CD4-positive, CD25-positive, alpha-beta regulatory T cell (primary cell): ENCODE measurements around the gene MEIOB. TPM values are rescaled to one million over a fixed set of nuclear protein-coding genes. Genes with fewer than 3 reads are reported as not detected.

ENCODE experiments used
- ATAC-seq, 2 donors: fragments of 150-1000 bp; cut with Tn5 transposase; one replicate each; pipeline ENCODE4 v1.10.0; 2021; ENCODE audit warnings: low read depth in 2 of 2, moderate number of reproducible peaks in 2 of 2, moderate library complexity in 1 of 2
- DNase-seq, 3 donors: peaks; one replicate each; pipeline versions ENCODE4 v3.0.0 to v3.0.0-alpha.2; 2012 to 2022; ENCODE audit warnings: mixed read lengths in 1 of 3
- H3K27ac ChIP-seq: one replicate; pipeline ENCODE4 v1.7.0; 2013; ENCODE audit warnings: mild to moderate bottlenecking, low read length; ENCODE audit not compliant: insufficient read depth, poor library complexity, severe bottlenecking
- H3K27me3 ChIP-seq: one replicate; pipeline ENCODE4 v1.7.0; 2013; ENCODE audit warnings: low read length; ENCODE audit not compliant: control insufficient read depth, insufficient read depth
- H3K36me3 ChIP-seq: one replicate; pipeline ENCODE4 v1.7.0; 2013; ENCODE audit warnings: mild to moderate bottlenecking, low read length, moderate library complexity; ENCODE audit not compliant: control insufficient read depth, insufficient read depth
- H3K4me1 ChIP-seq: 2 replicates; pipeline ENCODE4 v1.7.0; 2013; ENCODE audit warnings: mild to moderate bottlenecking, low read length; ENCODE audit not compliant: insufficient read depth, control insufficient read depth, poor library complexity, severe bottlenecking
- H3K4me3 ChIP-seq: one replicate; pipeline ENCODE4 v1.7.0; 2013; ENCODE audit warnings: low read depth, mild to moderate bottlenecking, low read length, moderate library complexity
- H3K9me3 ChIP-seq, 2 experiments: 1 replicate in 1 of 2; 2 replicates in 1 of 2; pipeline ENCODE4 v1.7.0; 2013; ENCODE audit warnings: low read length in 2 of 2, mild to moderate bottlenecking in 1 of 2, moderate library complexity in 1 of 2; ENCODE audit not compliant: control insufficient read depth in 2 of 2
- H3K27ac Mint-ChIP-seq, 3 donors: one replicate each; pipeline ENCODE4 v1.8.0; 2020 to 2022; ENCODE audit warnings: mild to moderate bottlenecking in 3 of 3, mixed read lengths in 3 of 3, moderate library complexity in 2 of 3
- H3K27me3 Mint-ChIP-seq: one replicate; pipeline ENCODE4 v1.8.0; 2022; ENCODE audit warnings: mild to moderate bottlenecking, mixed read lengths
- H3K36me3 Mint-ChIP-seq: one replicate; pipeline ENCODE4 v1.8.0; 2020; ENCODE audit warnings: mixed read lengths
- H3K4me1 Mint-ChIP-seq, 4 donors: one replicate each; pipeline ENCODE4 v1.8.0; 2020 to 2022; ENCODE audit warnings: mixed read lengths in 4 of 4, mild to moderate bottlenecking in 1 of 4
- H3K4me3 Mint-ChIP-seq, 4 donors: one replicate each; pipeline ENCODE4 v1.8.0; 2020 to 2022; ENCODE audit warnings: mild to moderate bottlenecking in 4 of 4, mixed read lengths in 4 of 4, moderate library complexity in 3 of 4
- H3K9me3 Mint-ChIP-seq, 7 donors: one replicate each; pipeline ENCODE4 v1.8.0; 2020 to 2022; ENCODE audit warnings: mixed read lengths in 7 of 7, mild to moderate bottlenecking in 3 of 7, moderate library complexity in 2 of 7
- polyA plus RNA-seq, 4 donors: library from polyadenylated mRNA; unstranded; fragments of 300-500 nt; fragmentation: Illumina TruSeq; gene quantifications; one replicate each; pipeline ENCODE4 v1.2.3, GENCODE V29; 2021
- total RNA-seq: library from RNA; stranded (reverse); gene quantifications from one replicate; pipeline ENCODE4 v1.2.3, GENCODE V29; 2022

The MEIOB gene
- total and polyA plus RNA-seq, 5 donors from 2014 or later, result not detected

GRCh38 chr16:1818204-1818872 lies 53.6 kb downstream of the MEIOB start:
- no peak overlapping the region for H3K27ac ChIP-seq
- peaks cover 44% of the 10 kb centered on the region for H3K36me3 ChIP-seq
- no peak overlapping the region for H3K4me3 ChIP-seq
- H3K9me3 ChIP-seq, result no peaks in the 10 kb centered on the region
- Mint-ChIP-seq H3K4me3 (no peak overlapping the region), H3K27me3 (no peaks in the 10 kb centered on the region), H3K36me3 (peaks cover 15% of the 10 kb centered on the region), H3K4me1 (peaks cover 0 to 6% (median 2%) of the 10 kb centered on the region in 4 donors), H3K9me3 (no peaks in the 10 kb centered on the region), H3K27ac (no peak overlapping the region)
- ATAC-seq (no peak), DNase-seq (no peak)
- peaks cover 3% of the 10 kb centered on the region for H3K4me1 ChIP-seq
- H3K27me3 ChIP-seq, result no peaks in the 10 kb centered on the region

GRCh38 chr16:1817716-1818115 lies 54.2 kb downstream of the MEIOB start:
- ATAC-seq, result no peak
- H3K27ac Mint-ChIP-seq, result no peak overlapping the region
- H3K36me3 ChIP-seq, result peaks cover 46% of the 10 kb centered on the region

GRCh38 chr16:1817276-1817589 lies 54.7 kb downstream of the MEIOB start:
- Histone ChIP-seq H3K4me3 (no peak overlapping the region), H3K9me3 (no peaks in the 10 kb centered on the region), H3K27ac (no peak overlapping the region), H3K27me3 (no peaks in the 10 kb centered on the region), H3K4me1 (no peaks in the 10 kb centered on the region), H3K36me3 (peaks cover 41% of the 10 kb centered on the region)
- H3K4me3 Mint-ChIP-seq, result no peak overlapping the region
- H3K27ac Mint-ChIP-seq, result no peak overlapping the region
- no peaks in the 10 kb centered on the region for H3K9me3 Mint-ChIP-seq
- ATAC-seq, result no peak
- DNase-seq, result no peak
- H3K36me3 Mint-ChIP-seq, result peaks cover 19% of the 10 kb centered on the region
- peaks cover 0 to 9% (median 7%) of the 10 kb centered on the region in 4 donors for H3K4me1 Mint-ChIP-seq
- H3K27me3 Mint-ChIP-seq, result no peaks in the 10 kb centered on the region

More at GRCh38 chr16:1817716-1818115, 54.2 kb downstream of the MEIOB start:
- Histone ChIP-seq H3K27ac (no peak overlapping the region), H3K27me3 (no peaks in the 10 kb centered on the region), H3K4me3 (no peak overlapping the region), H3K9me3 (no peaks in the 10 kb centered on the region), H3K4me1 (peaks cover 3% of the 10 kb centered on the region)
- Mint-ChIP-seq H3K4me3 (no peak overlapping the region), H3K36me3 (peaks cover 19% of the 10 kb centered on the region), H3K27me3 (no peaks in the 10 kb centered on the region), H3K9me3 (no peaks in the 10 kb centered on the region), H3K4me1 (peaks cover 0 to 9% (median 7%) of the 10 kb centered on the region in 4 donors)
- no peak for DNase-seq

- peaks cover 37% of the 10 kb centered on the region for H3K36me3 ChIP-seq
- ATAC-seq, result peak in 1 of 2 donors; percentile 6
Measured at GRCh38 chr16:1816396-1817275, 55.3 kb downstream of the MEIOB start.

GRCh38 chr16:1815461-1815860 lies 56.5 kb downstream of the MEIOB start:
- Mint-ChIP-seq H3K9me3 (no peaks in the 10 kb centered on the region), H3K4me1 (peaks cover 0 to 9% (median 7%) of the 10 kb centered on the region in 4 donors), H3K27me3 (no peaks in the 10 kb centered on the region), H3K4me3 (peak overlapping the region in 1 of 4 donors; percentile 28), H3K27ac (peak overlapping the region in 2 of 3 donors; percentile 39 to 50), H3K36me3 (peaks cover 19% of the 10 kb centered on the region)
- Histone ChIP-seq H3K4me1 (no peaks in the 10 kb centered on the region), H3K4me3 (no peak overlapping the region), H3K9me3 (no peaks in the 10 kb centered on the region), H3K27ac (no peak overlapping the region), H3K36me3 (peaks cover 37% of the 10 kb centered on the region), H3K27me3 (no peaks in the 10 kb centered on the region)
- no peak for DNase-seq
- ATAC-seq, result no peak

More at GRCh38 chr16:1816396-1817275, 55.3 kb downstream of the MEIOB start:
- no peak overlapping the region for H3K27ac ChIP-seq
- Mint-ChIP-seq H3K36me3 (peaks cover 19% of the 10 kb centered on the region), H3K27ac (no peak overlapping the region), H3K9me3 (no peaks in the 10 kb centered on the region), H3K27me3 (no peaks in the 10 kb centered on the region), H3K4me1 (peaks cover 0 to 9% (median 7%) of the 10 kb centered on the region in 4 donors), H3K4me3 (no peak overlapping the region)
- DNase-seq, result no peak
- H3K9me3 ChIP-seq, result no peaks in the 10 kb centered on the region
- H3K4me3 ChIP-seq, result no peak overlapping the region
- H3K27me3 ChIP-seq, result no peaks in the 10 kb centered on the region
- H3K4me1 ChIP-seq, result no peaks in the 10 kb centered on the region

- DNase-seq (peak in 2 of 3 donors; percentile 36 to 59), ATAC-seq (peak; percentile 78 to 79)
- H3K36me3 ChIP-seq, result peaks cover 47% of the 10 kb centered on the region
- no peaks in the 10 kb centered on the region for H3K9me3 ChIP-seq
- H3K27ac Mint-ChIP-seq, result peak overlapping the region in 1 of 3 donors; percentile 67
- peaks cover 0 to 9% (median 7%) of the 10 kb centered on the region in 4 donors for H3K4me1 Mint-ChIP-seq
- H3K4me1 ChIP-seq, result no peaks in the 10 kb centered on the region
- H3K36me3 Mint-ChIP-seq, result peaks cover 19% of the 10 kb centered on the region
- no peaks in the 10 kb centered on the region for H3K27me3 ChIP-seq
- no peak overlapping the region for H3K4me3 ChIP-seq
- H3K4me3 Mint-ChIP-seq, result no peak overlapping the region
- H3K9me3 Mint-ChIP-seq, result no peaks in the 10 kb centered on the region
- no peaks in the 10 kb centered on the region for H3K27me3 Mint-ChIP-seq
- no peak overlapping the region for H3K27ac ChIP-seq
Measured at GRCh38 chr16:1812732-1813163, 59.2 kb downstream of the MEIOB start.

GRCh38 chr16:1810536-1810935 lies 61.4 kb downstream of the MEIOB start:
- no peak for DNase-seq
- no peak overlapping the region for H3K4me3 ChIP-seq
- ATAC-seq, result no peak
- H3K4me1 Mint-ChIP-seq, result peaks cover 0 to 9% (median 7%) of the 10 kb centered on the region in 4 donors
- H3K27me3 Mint-ChIP-seq, result no peaks in the 10 kb centered on the region
- no peaks in the 10 kb centered on the region for H3K27me3 ChIP-seq
- no peaks in the 10 kb centered on the region for H3K9me3 Mint-ChIP-seq
- H3K9me3 ChIP-seq, result no peaks in the 10 kb centered on the region
- H3K36me3 ChIP-seq, result peaks cover 38% of the 10 kb centered on the region
- no peak overlapping the region for H3K27ac ChIP-seq
- H3K27ac Mint-ChIP-seq, result no peak overlapping the region
- H3K4me3 Mint-ChIP-seq, result no peak overlapping the region
- H3K4me1 ChIP-seq, result no peaks in the 10 kb centered on the region
- peaks cover 30% of the 10 kb centered on the region for H3K36me3 Mint-ChIP-seq
